ENCODE measurements around the gene RAB18. TPM values are rescaled to one million over a fixed set of nuclear protein-coding genes. Genes with fewer than 3 reads are reported as not detected.

The RAB18 gene
- total and polyA plus RNA-seq, 11 donors = 28.4 to 145 (median 125) TPM

DNA sequence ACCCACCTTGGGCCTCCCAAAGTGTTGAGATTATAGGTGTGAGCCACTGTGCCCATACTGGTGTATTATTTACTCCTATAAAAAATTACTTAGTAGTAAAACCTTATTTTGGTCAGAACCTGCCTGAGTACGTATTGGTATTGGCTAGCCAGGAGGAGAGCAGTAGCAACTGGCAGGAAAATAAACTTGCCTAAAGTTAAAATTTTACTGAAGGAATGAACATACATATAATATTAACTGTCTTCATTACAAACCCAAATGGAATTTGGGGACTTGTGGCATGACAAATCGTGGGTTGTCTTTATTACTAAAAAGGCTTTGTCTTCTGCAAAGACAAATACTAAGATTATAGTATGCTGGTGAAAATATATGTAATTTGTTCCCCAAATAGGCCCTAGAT lies 8.4 kb downstream of the RAB18 start:
- intact Hi-C loops (cut with DNase I) = no loop called here
- DNase-seq (no peak), ATAC-seq (no peak)
- H3K9me3 ChIP-seq = no peaks in the 10 kb centered on the region
- H3K4me1 ChIP-seq = peaks cover 0 to 33% (median 21%) of the 10 kb centered on the region in 12 donors
- TF ChIP-seq POLR2A (IDR thresholded peaks at IDR 0.05) = no peak
- TF ChIP-seq, protein P1, sequence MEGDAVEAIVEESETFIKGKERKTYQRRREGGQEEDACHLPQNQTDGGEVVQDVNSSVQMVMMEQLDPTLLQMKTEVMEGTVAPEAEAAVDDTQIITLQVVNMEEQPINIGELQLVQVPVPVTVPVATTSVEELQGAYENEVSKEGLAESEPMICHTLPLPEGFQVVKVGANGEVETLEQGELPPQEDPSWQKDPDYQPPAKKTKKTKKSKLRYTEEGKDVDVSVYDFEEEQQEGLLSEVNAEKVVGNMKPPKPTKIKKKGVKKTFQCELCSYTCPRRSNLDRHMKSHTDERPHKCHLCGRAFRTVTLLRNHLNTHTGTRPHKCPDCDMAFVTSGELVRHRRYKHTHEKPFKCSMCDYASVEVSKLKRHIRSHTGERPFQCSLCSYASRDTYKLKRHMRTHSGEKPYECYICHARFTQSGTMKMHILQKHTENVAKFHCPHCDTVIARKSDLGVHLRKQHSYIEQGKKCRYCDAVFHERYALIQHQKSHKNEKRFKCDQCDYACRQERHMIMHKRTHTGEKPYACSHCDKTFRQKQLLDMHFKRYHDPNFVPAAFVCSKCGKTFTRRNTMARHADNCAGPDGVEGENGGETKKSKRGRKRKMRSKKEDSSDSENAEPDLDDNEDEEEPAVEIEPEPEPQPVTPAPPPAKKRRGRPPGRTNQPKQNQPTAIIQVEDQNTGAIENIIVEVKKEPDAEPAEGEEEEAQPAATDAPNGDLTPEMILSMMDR (IDR thresholded peaks at IDR 0.05) = no peak
- no peak overlapping the region for H3K4me3 ChIP-seq
- no peaks in the 10 kb centered on the region for H3K27me3 ChIP-seq
- H3K36me3 ChIP-seq = peaks cover 0 to 66% (median 47%) of the 10 kb centered on the region in 9 donors
- WGBS, 4 donors = 67 to 94% (median 83%) methylated on average over 2 of the region's 2 CpGs
- H3K27ac ChIP-seq = no peak overlapping the region

DNA sequence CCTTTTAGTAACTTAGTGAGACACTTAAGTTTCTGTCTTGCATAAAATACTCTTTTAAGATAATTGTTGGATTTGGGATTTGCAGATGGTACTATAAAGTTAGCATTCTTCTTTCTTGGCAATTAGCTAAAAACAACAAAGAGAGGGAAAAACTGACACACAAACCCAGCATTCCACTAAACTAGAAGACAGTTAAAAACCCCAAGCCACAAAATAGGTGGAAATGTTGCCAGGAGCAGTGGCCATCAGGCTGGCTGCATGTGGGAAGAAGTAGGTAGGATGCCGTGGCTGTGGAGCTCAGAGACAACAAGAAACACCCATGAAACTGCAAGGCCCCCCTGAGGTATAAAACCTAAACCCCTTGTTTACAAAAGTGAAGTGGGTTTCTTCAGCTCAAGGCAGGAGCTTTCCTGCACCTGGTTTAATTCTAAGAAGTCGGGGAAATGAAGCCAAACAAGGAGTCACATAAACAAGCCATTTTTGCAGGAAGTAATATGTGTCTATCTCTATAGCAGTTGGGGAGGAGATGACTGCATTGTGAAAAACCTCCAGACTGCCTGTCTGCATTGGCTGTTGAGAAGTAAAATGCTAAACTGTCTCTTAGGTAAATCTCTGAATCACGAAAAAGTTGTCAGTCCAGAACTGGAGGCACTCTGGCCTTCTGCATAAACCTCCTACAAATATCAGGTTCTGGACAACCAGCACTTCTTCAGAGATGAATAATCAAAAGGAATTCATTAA lies 9.5 kb downstream of the RAB18 start:
- Histone ChIP-seq H3K27me3 (no peaks in the 10 kb centered on the region), H3K4me1 (peaks cover 0 to 28% (median 19%) of the 10 kb centered on the region in 12 donors)
- ATAC-seq = no peak

DNA sequence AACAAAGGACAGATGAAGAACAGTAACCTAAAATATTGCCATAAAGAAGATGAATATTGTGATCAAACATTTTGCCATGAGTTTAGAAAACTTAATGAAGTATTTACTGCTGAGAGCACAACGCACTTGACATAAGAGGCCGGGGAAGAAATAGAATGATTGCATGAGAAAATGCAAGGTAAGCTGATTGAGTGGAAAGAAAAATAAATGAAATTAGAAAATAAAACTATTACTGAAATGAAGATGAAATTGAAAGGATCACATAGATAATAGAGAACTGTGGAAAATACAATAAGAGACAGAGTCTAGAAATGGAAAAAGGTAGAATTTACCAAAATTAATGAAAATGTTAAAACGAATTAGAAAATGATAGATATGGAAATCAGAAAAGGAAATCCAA lies 10.1 kb downstream of the RAB18 start:
- Histone ChIP-seq H3K36me3 (peaks cover 0 to 62% (median 47%) of the 10 kb centered on the region in 9 donors), H3K9me3 (no peaks in the 10 kb centered on the region), H3K4me3 (no peak overlapping the region), H3K27me3 (no peaks in the 10 kb centered on the region), H3K27ac (no peak overlapping the region), H3K4me1 (peaks cover 0 to 29% (median 14%) of the 10 kb centered on the region in 12 donors)
- ATAC-seq (no peak), DNase-seq (no peak)
- intact Hi-C loops (cut with DNase I) = no loop called here
- WGBS, 4 donors = 85 to 98% (median 93%) methylated on average over 3 of the region's 3 CpGs
- no peak for TF ChIP-seq POLR2A (IDR thresholded peaks at IDR 0.05)
- TF ChIP-seq, protein P1 (IDR thresholded peaks at IDR 0.05) = no peak

More for the DNA sequence above, 9.5 kb downstream of the RAB18 start:
- intact Hi-C loops (cut with DNase I) = no loop called here
- 61 to 63% (median 63%) methylated on average over 3 of the region's 3 CpGs for WGBS, 4 donors
- DNase-seq = no peak
- TF ChIP-seq POLR2A (IDR thresholded peaks at IDR 0.05) = no peak
- TF ChIP-seq, protein P1 (IDR thresholded peaks at IDR 0.05) = no peak
- no peaks in the 10 kb centered on the region for H3K9me3 ChIP-seq
- peaks cover 0 to 62% (median 47%) of the 10 kb centered on the region in 9 donors for H3K36me3 ChIP-seq
- no peak overlapping the region for H3K4me3 ChIP-seq
- no peak overlapping the region for H3K27ac ChIP-seq

DNA sequence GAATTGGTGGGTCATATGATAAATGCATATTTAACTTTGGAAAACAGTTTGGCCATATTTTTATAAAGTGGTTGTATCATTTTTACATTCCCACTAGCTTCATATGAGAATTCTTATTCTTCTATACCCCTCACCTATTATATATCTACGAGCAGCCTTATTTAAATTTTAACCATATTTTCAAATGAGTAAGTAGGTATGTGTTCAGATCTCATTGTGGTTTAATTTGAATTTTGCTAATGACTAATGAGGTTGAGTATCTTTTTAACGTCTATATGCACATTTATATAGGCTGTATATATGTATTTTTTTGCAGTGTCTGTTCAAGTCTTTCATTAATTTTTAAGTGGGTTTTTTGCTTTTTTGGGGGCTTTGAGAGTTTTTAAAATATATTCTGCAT lies 14.2 kb downstream of the RAB18 start:
- DNase-seq = no peak
- TF ChIP-seq POLR2A (IDR thresholded peaks at IDR 0.05) = no peak
- TF ChIP-seq, protein P1 (IDR thresholded peaks at IDR 0.05) = no peak
- intact Hi-C loops (cut with DNase I) = no loop called here
- 94 to 97% (median 95%) methylated on average over 2 of the region's 2 CpGs for WGBS, 4 donors
- Histone ChIP-seq H3K4me1 (peaks cover 0 to 22% (median 12%) of the 10 kb centered on the region in 12 donors), H3K27me3 (no peaks in the 10 kb centered on the region), H3K36me3 (peaks cover 0 to 26% (median 14%) of the 10 kb centered on the region in 9 donors), H3K4me3 (no peak overlapping the region), H3K9me3 (no peaks in the 10 kb centered on the region), H3K27ac (no peak overlapping the region)
- no peak for ATAC-seq
